GM18517 (cell line): ENCODE results near the gene NFASC.

ENCODE experiments used
- ATAC-seq: cut with Tn5 transposase; IDR thresholded peaks from one replicate; pipeline ENCODE4 v1.9.1; 2021; ENCODE audit warnings: mild to moderate bottlenecking, moderate library complexity; ENCODE audit not compliant: unreplicated experiment

Gene NFASC

DNA sequence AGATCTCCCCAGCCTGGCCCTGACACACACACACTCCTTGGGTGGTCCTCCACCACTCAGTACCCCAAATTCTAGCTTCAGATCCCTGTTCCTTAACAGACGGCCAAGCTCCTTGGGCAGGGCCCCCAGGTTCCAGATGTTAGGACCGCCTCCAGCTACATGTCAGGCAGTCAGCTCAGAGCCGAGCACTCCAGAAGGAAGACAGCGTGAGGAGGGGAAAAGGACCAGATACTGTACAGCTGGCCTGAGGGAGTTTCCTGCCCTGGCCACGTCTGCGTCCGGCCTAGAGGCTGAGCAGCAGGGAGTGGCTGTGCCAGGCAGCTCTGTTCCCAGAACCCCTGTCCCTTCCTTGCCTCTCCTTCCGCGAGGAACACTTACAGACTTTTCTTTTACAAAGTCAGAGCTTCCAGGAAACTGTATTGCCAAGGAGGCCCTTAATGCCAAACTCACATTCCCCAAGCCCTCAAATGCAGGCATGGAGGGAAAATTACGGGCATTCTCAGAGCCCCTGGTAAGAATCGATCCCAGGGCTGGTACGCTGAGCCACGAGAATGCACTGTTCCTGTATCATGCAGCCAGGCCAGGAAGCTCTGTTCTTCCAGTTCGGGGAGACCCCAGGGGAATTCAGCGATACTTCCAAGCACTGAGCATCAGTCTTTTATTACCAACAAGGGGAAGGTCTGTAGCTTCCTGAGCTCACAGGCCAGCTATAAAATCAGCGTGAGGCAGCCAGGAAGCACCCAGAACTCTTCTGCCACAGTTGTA is 127.1 kb downstream of the NFASC start:
- ATAC-seq = no peak

DNA sequence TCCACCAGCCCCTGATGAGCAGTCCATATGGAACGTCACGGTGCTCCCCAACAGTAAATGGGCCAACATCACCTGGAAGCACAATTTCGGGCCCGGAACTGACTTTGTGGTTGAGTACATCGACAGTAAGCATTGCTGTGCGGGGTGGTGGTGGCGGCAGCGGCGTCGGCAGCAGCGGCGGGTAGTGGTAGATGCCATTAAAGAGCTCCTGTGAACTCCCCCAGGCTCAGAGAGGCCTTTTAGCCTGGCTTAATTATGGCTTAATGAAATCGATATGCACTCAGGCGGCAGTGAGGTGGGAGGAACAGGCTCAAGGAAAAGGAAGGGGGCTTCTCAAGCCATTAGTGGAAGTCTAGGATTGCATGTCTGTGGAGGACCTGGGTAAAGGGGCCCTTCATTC is 130.5 kb downstream of the NFASC start:
- ATAC-seq = no peak

GRCh38 chr1:205002705-205003104 is 132.0 kb downstream of the NFASC start:
- no peak for ATAC-seq

- no peak for ATAC-seq
Observed at GRCh38 chr1:205003358-205004131, 132.9 kb downstream of the NFASC start.

DNA sequence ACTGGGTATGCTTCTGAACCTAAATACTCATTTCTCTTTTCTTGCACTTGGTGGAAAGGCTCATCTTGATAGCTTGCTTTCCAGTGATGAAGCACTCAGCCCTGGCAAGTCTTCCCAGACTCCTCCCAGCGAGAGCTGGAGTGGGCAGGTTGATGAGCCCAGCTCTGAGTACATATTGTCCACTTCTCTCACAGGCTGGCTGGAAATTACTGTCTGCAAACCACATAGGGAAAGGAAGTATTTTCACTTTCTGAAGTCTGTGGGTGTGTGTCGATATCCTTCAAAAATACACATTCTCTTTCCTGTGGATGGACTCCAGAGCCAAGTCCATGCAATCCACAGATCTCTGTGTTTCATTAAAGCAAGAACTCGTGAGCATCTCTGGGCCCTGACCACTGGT is 133.7 kb downstream of the NFASC start:
- ATAC-seq = no peak

DNA sequence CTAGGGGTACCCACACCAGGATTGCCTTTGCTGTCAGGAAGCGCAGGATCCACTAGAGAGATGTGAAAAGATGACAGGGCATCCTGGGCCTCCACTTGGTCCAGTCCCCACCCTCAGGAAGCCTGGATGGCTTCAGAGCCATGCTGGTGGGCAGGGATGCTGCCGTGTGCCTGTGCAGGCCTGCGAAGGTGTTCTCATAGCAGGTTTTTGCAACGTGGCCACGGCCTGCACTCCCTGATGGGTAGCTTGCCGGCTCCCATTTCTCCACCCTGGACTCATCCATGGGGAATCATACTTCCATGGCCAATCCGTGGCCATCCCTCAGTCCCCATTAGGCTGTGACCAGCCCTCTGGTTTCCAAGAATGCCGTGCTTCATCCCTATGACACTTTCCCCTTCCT is 138.2 kb downstream of the NFASC start:
- no peak for ATAC-seq

- ATAC-seq = no peak
Observed at GRCh38 chr1:205009670-205010069, 139.0 kb downstream of the NFASC start.

DNA sequence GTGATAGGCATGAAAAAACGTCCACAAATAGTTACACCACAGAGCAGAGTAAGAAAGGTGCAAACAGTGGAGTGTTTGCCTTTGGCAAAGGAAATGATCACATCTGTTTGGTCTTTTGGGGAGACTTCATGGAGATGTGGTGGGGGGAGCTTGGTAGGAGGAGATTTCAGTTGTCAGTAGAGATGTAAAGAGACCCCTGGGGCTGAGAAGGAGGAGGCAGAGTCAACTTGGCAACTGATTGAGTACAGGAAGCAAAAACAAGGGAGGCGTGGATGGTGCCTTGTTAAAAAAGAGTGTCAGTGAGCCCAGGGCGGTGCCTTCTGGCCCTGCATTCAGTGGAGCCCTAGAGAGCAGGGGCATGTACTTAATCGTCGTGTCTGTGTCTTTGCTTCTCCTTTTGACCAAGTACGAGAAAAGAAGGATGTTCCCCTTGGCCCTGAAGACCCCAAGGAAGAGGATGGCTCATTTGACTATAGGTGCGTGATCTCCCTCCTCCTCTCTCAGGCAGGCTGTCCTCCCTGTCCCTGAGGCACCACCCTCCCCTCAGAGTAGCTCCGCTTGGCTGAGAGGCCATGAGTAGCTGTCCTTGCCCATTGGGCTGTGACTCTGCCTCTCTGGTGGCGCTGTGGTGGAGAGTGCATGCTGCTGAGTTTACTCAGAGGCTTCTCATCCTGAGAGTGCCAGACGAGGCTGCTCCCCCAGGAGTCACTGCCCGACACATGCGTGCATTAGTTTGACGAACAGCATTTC is 141.9 kb downstream of the NFASC start:
- ATAC-seq = no peak

DNA sequence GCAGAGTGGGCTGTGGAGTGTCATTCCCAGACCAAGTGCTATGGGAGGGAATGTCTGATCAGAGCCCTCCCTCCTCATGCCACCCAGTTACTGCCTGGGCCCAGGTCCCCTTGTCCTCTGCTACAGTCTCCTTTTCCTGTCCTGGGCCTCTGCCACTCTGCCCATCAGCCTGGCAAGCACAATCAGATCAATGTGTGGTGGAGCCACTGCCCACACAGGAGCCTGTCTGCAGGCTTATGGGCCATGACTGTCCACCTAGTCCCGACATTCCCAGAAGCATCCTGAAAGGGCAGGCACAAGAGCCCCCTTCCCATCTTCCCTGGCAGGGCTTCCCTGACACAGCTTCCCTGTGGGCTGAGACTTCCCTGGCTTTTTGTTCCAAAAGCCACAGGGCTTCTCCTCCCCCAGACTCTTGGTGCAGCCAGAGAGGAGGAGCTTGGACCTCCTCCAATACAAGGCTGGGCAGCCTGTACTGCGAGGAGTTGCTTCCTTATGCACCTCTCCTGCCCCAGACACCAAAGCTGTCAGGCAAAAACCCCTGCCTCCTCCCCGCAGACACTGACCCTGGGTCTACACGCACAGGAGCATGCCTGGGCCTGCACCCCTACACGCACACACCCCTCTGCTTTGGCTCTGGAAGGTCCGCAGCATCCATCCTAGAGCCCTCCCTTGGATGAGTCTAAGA is 143.2 kb downstream of the NFASC start:
- no peak for ATAC-seq

GRCh38 chr1:205014783-205015182 is 144.1 kb downstream of the NFASC start:
- ATAC-seq = no peak

DNA sequence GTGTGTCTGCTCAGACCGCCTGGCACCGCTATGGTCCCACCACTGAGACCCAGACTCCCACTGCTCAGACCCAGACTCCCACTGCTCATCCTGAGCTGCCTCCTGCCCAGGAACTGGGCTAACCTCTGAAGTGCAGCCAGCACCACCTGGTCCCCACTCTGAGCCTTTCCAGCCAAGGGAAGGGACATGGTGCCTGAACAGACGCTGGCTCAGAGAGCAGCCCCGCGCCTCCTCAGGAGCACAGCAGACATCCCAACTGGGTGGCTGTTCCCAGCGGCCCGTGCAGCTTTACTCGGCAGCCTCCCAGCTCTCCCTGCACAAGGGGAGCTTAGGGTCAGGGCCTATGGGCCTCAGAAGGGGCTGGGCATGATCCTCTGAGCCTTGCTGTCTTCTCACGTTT is 144.6 kb downstream of the NFASC start:
- no peak for ATAC-seq

- ATAC-seq = no peak
Observed at GRCh38 chr1:205016075-205016474, 145.4 kb downstream of the NFASC start.

GRCh38 chr1:205016584-205016983 is 145.9 kb downstream of the NFASC start:
- no peak for ATAC-seq

DNA sequence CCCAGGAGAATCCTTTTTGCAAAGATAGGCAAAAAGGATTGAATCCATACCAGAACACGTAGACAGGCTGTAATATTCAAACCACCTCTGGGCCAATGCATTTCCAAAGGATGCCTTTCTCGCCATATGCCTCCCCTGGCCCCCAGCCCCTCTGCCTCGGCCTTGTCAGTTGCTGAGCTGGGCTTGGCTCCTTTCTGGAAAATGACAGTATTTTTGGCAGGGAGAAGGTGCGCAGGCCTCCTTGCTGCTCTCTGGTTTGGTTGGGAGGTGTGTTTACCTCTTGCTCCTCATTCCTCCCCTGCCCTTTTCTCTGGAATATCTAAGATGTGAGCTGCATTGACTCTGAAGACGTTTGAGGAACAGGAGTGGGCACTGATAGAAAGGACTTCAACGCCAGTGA is 146.3 kb downstream of the NFASC start:
- no peak for ATAC-seq

DNA sequence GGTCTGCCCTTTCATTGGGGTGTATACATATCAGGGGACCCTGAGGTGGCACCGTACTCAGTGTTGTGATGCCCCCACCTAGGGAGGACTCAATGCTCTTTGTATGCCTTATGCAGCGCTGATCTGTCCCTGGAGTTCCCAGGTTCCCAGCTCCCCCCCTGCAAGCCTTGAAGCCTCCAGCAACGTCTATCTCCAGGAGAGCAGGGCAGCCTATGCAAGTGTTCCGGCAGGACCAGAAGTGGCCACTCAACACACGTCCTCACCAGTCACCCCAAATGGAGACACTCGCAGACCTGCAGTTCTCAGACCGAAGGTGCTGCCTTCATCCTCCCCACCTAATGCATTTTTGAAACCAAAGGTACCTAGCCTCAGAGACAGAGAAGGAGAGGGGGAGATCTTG is 147.1 kb downstream of the NFASC start:
- ATAC-seq = no peak

- no peak for ATAC-seq
Observed at GRCh38 chr1:205018381-205018780, 147.7 kb downstream of the NFASC start.

GRCh38 chr1:205020466-205020865 is 149.8 kb downstream of the NFASC start:
- ATAC-seq = no peak

DNA sequence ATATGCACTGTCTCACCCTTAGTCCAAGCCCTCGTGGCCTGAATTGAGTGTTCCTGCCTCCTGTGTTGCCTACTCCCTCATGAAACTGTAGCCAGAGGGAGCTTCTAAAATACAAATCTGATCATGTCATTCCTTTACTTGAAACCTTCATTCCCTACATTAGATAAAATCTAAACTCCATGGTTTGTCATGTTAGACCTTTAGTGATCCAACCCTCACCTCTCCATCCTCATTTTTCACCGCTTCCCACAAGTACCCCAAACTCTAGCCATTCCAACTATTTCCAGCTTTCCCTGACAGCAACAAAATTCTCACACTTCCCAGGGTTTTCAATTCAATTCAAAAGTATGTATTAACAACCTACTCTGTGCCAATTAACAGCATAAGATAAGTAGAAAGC is 154.0 kb downstream of the NFASC start:
- ATAC-seq = no peak

GRCh38 chr1:205025239-205025638 is 154.6 kb downstream of the NFASC start:
- ATAC-seq = no peak

GRCh38 chr1:205026181-205026580 is 155.5 kb downstream of the NFASC start:
- no peak for ATAC-seq

- no peak for ATAC-seq
Observed at GRCh38 chr1:205028390-205028789, 157.7 kb downstream of the NFASC start.
